Nephron progenitor cell (in vitro differentiated cells): ENCODE measurements around the gene CAMK2D.

Experiments used
- DNase-seq: peaks from one replicate; pipeline ENCODE4 v3.0.0; 2021
- H3K27ac Mint-ChIP-seq: 2 replicates; pipeline ENCODE4 v1.8.0; 2021; ENCODE audit warnings: mild to moderate bottlenecking, moderate library complexity, mixed read lengths
- H3K27me3 Mint-ChIP-seq: 2 replicates; pipeline ENCODE4 v1.8.0; 2021; ENCODE audit warnings: mild to moderate bottlenecking, low read depth, mixed read lengths; ENCODE audit not compliant: poor library complexity
- H3K36me3 Mint-ChIP-seq: 2 replicates; pipeline ENCODE4 v1.8.0; 2021; ENCODE audit warnings: low read depth, mixed read lengths
- H3K4me1 Mint-ChIP-seq: 2 replicates; pipeline ENCODE4 v1.8.0; 2021; ENCODE audit warnings: mixed read lengths
- H3K4me3 Mint-ChIP-seq: 2 replicates; pipeline ENCODE4 v1.8.0; 2021; ENCODE audit warnings: mild to moderate bottlenecking, moderate library complexity, mixed read lengths
- H3K9me3 Mint-ChIP-seq: 2 replicates; pipeline ENCODE4 v1.8.0; 2021; ENCODE audit warnings: mild to moderate bottlenecking, moderate library complexity, mixed read lengths
- TF ChIP-seq, protein P1 (sequence below): fragments of 200-600 bp; sonication (generic); IDR thresholded peaks from 2 replicates; pipeline ENCODE4 v1.5.0; 2021; ENCODE audit warnings: antibody characterized with exemption

Gene CAMK2D

DNA sequence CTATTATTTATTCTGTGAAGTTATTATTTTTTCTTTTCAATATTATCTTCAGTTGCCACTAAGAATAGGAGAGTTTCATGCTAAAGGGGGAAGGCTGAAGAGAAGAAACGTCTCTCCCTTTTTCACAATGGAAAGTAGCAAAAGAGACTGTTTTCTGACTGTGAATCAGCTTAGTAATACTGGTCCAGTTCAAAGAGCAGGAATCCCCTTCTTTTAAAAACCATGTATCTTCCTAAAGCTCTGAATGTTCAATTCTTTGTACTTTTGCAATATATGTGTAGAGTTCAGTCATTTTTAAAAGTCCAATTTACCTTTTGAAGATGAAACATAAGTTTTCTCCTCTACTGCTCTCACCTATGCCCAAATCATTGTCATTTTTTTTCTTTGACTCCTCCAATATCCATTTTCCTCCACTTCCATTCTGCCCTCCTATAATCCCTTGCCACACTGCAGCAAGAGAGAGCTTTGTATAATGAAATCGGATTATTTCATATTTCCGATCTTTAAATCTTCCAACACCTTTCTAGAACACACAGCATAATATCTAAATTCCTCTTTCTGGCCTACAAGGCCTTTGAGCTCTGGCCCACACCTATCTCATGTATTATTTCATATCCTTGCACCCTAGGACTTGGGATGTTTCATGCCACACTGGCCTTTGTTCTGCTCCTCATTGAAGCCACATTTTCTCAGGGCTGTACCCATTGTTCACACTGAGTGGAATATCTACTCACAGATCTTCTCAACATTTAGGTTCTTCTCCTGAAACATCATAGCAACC lies 195.3 kb downstream of the CAMK2D start:
- H3K4me1 Mint-ChIP-seq, result no peaks in the 10 kb centered on the region
- peak overlapping the region; percentile 27 for H3K27ac Mint-ChIP-seq
- no peak for DNase-seq
- H3K27me3 Mint-ChIP-seq, result no peaks in the 10 kb centered on the region
- no peaks in the 10 kb centered on the region for H3K36me3 Mint-ChIP-seq
- no peak overlapping the region for H3K4me3 Mint-ChIP-seq
- TF ChIP-seq, protein P1, sequence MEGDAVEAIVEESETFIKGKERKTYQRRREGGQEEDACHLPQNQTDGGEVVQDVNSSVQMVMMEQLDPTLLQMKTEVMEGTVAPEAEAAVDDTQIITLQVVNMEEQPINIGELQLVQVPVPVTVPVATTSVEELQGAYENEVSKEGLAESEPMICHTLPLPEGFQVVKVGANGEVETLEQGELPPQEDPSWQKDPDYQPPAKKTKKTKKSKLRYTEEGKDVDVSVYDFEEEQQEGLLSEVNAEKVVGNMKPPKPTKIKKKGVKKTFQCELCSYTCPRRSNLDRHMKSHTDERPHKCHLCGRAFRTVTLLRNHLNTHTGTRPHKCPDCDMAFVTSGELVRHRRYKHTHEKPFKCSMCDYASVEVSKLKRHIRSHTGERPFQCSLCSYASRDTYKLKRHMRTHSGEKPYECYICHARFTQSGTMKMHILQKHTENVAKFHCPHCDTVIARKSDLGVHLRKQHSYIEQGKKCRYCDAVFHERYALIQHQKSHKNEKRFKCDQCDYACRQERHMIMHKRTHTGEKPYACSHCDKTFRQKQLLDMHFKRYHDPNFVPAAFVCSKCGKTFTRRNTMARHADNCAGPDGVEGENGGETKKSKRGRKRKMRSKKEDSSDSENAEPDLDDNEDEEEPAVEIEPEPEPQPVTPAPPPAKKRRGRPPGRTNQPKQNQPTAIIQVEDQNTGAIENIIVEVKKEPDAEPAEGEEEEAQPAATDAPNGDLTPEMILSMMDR, result no peak
- H3K9me3 Mint-ChIP-seq, result no peaks in the 10 kb centered on the region

DNA sequence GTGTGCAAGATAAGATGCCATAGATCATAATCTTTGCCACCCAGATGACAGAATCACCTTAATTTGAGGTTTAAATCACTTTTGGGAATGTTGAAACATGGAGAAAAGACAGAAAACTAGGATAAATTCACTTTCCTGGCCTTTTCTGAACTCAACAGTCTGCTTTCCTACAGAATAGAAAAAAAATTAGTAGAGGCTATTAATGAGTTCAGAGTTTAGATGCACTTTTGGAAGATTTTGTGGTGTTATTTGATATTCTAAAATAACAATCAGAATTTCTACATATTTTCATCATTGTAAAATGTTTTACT lies 195.9 kb downstream of the CAMK2D start:
- H3K36me3 Mint-ChIP-seq, result no peaks in the 10 kb centered on the region
- no peaks in the 10 kb centered on the region for H3K9me3 Mint-ChIP-seq
- H3K4me1 Mint-ChIP-seq, result no peaks in the 10 kb centered on the region
- no peak overlapping the region for H3K4me3 Mint-ChIP-seq
- H3K27me3 Mint-ChIP-seq, result no peaks in the 10 kb centered on the region
- TF ChIP-seq, protein P1, result no peak
- DNase-seq, result no peak
- no peak overlapping the region for H3K27ac Mint-ChIP-seq

DNA sequence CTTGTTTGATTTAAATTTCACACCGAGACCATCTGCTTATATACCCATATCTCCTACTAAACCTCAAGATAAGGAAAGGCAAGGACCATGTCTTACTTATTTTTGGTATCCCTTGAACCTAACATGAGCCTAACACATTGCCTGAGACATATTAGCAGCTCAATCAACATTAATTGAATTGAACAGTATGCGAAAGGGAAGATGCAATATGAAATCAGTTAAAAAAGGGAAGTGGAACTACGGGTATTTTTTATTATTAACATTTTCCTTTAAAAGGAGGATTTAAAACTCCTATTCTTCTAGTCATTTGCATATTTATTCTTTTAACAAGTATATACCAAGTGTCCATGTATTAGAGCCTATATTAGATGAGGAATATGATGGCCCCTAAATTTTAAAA lies 197.0 kb downstream of the CAMK2D start:
- Mint-ChIP-seq H3K9me3 (no peaks in the 10 kb centered on the region), H3K4me1 (no peaks in the 10 kb centered on the region), H3K36me3 (no peaks in the 10 kb centered on the region), H3K4me3 (no peak overlapping the region), H3K27me3 (no peaks in the 10 kb centered on the region), H3K27ac (no peak overlapping the region)
- TF ChIP-seq, protein P1, result no peak
- no peak for DNase-seq

DNA sequence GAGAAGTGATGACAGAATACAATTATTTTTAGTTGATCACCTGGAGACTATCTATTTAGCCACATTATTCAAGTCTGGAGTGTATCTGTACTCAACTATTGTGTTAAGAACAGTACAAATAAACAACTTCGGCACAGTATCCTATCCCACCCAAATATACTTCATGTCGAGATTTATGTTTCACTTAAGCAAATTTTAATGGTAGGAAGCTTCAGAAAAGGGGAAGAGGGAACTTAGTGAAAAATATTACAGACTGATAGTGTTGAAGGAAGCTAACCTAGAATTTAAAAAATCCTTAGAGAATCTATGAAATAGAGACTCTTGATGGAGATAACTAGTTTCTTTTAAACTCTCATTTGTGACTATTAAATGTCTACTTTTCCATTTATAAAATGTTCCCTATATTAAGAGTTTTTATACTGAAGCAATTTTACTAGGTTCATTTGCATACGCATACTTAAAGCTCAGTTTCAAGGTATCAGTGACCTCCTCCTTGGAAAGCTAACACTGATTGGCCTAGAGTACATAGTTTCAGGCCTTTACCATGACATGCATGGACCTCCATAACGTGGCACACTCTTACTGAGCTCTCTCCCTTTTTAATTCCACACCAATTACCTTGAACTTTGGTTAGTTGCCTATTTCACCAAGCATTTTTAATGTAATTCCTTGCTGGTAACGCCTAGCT lies 197.7 kb downstream of the CAMK2D start:
- Mint-ChIP-seq H3K36me3 (no peaks in the 10 kb centered on the region), H3K4me3 (no peak overlapping the region), H3K27me3 (no peaks in the 10 kb centered on the region), H3K9me3 (no peaks in the 10 kb centered on the region), H3K4me1 (no peaks in the 10 kb centered on the region), H3K27ac (peak overlapping the region; percentile 14)
- TF ChIP-seq, protein P1, result no peak
- no peak for DNase-seq

DNA sequence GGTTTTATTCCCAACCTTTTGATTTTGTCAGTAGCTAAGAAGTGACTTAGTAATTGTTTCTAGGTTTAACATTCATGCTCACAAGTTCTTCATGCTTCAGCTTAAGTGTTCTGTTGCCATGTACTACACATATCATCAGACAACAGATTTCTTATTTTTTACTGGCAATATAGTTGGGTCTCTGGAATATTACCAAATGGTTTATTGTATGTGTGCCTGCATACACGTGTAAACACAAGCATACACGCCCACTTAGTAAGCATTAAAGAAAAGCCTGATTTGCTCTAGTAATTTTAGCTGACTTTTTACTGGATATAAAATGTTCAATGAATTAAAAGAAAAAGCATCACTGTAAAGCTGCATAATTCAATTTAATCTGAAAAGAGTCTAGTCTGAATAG lies 199.8 kb downstream of the CAMK2D start:
- Mint-ChIP-seq H3K9me3 (no peaks in the 10 kb centered on the region), H3K4me1 (no peaks in the 10 kb centered on the region), H3K27me3 (no peaks in the 10 kb centered on the region), H3K4me3 (no peak overlapping the region), H3K36me3 (no peaks in the 10 kb centered on the region), H3K27ac (no peak overlapping the region)
- TF ChIP-seq, protein P1, result no peak
- DNase-seq, result no peak

DNA sequence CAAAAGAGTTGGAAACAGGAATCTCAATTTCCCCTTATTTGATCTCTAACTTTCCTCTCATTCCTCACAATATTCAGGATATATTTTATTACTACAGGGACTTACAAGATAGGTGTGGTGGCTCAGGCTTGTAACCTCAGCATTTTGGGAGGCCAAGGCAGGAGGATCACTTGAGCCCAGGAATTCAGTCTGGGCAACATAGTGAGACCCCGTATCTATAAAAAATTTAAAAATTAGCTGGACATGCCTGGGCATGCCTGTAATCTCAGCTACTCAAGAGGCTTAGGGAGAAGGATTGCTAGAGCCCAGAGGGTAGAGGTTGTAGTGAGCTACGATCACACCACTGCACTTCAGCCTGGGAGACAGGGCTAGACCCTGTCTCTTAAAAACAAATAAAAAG lies 200.4 kb downstream of the CAMK2D start:
- no peak overlapping the region for H3K27ac Mint-ChIP-seq
- DNase-seq, result no peak
- no peaks in the 10 kb centered on the region for H3K27me3 Mint-ChIP-seq
- no peak overlapping the region for H3K4me3 Mint-ChIP-seq
- H3K4me1 Mint-ChIP-seq, result no peaks in the 10 kb centered on the region
- TF ChIP-seq, protein P1, result no peak
- no peaks in the 10 kb centered on the region for H3K36me3 Mint-ChIP-seq
- no peaks in the 10 kb centered on the region for H3K9me3 Mint-ChIP-seq
